ENCODE data around the gene RPS3.
"Not testable (repeated sequence)": the region's sequence is repeated elsewhere in the genome, so short reads cannot be mapped to it uniquely, and the experiment has no call there.

Gene RPS3

GRCh38 chr11:75413146-75413545, 13.8 kb downstream of the RPS3 start:
- not testable (repeated sequence) for H4K8ac ChIP-seq (ENCODE audit: low read length); H3K9ac ChIP-seq (ENCODE audit: low read length); DNase-seq; H3K4ac ChIP-seq (ENCODE audit: low read depth in 1 of 2, low read length in 2 of 2); H3K4me1 ChIP-seq (ENCODE audit: control insufficient read depth, insufficient read depth, low read depth, low read length); H4K91ac ChIP-seq (ENCODE audit: low read length); H2AFZ ChIP-seq (ENCODE audit: low read depth, low read length); H2BK15ac ChIP-seq (ENCODE audit: low read depth, poor library complexity, severe bottlenecking); H2AK5ac ChIP-seq (ENCODE audit: low read length, severe bottlenecking); H2BK12ac ChIP-seq (ENCODE audit: low read length in 2 of 2); H3K27me3 ChIP-seq (ENCODE audit: control insufficient read depth in 1 of 2, insufficient read depth in 1 of 2, low read length in 2 of 2); H3K4me3 ChIP-seq (ENCODE audit: insufficient read depth in 1 of 2, low read depth in 1 of 2, low read length in 2 of 2); H3K23ac ChIP-seq (ENCODE audit: low read length in 2 of 2); H2BK120ac ChIP-seq (ENCODE audit: low read depth, low read length); H3K4me2 ChIP-seq (ENCODE audit: low read length, poor library complexity, severe bottlenecking); H3K9me3 ChIP-seq (ENCODE audit: control insufficient read depth, low read length); H3K18ac ChIP-seq (ENCODE audit: low read depth in 1 of 2, low read length in 2 of 2); H2BK5ac ChIP-seq (ENCODE audit: low read depth, low read length, poor library complexity, severe bottlenecking); H3K27ac ChIP-seq (ENCODE audit: low read length, poor library complexity, severe bottlenecking); H3K14ac ChIP-seq (ENCODE audit: low read length in 2 of 2)
- peaks cover 23% of the 10 kb centered on the region for H3K79me1 ChIP-seq (replicated peaks; ENCODE audit: low read length, poor library complexity, severe bottlenecking)
- peaks cover 50 to 55% of the 10 kb centered on the region in 2 experiments for H3K36me3 ChIP-seq (ENCODE audit: control insufficient read depth in 1 of 2, insufficient read depth in 2 of 2, low read depth in 1 of 2, low read length in 2 of 2)
- 98% methylated on average over 9 of the region's 10 CpGs for WGBS

GRCh38 chr11:75413864-75414263, 14.5 kb downstream of the RPS3 start:
- Histone ChIP-seq H3K18ac (ENCODE audit: low read depth in 1 of 2, low read length in 2 of 2) (no peak overlapping the region), H2BK5ac (ENCODE audit: low read depth, low read length, poor library complexity, severe bottlenecking) (no peak overlapping the region), H3K36me3 (ENCODE audit: control insufficient read depth in 1 of 2, insufficient read depth in 2 of 2, low read depth in 1 of 2, low read length in 2 of 2) (peaks cover 42 to 54% of the 10 kb centered on the region in 2 experiments), H3K4me2 (ENCODE audit: low read length, poor library complexity, severe bottlenecking) (no peak overlapping the region), H3K4ac (ENCODE audit: low read depth in 1 of 2, low read length in 2 of 2) (no peak overlapping the region), H3K14ac (ENCODE audit: low read length in 2 of 2) (no peak overlapping the region), H2AFZ (ENCODE audit: low read depth, low read length) (no peak overlapping the region), H2BK12ac (ENCODE audit: low read length in 2 of 2) (no peak overlapping the region), H2AK5ac (ENCODE audit: low read length, severe bottlenecking) (no peak overlapping the region), H2BK15ac (ENCODE audit: low read depth, poor library complexity, severe bottlenecking) (no peak overlapping the region), H3K79me1 (replicated peaks; ENCODE audit: low read length, poor library complexity, severe bottlenecking) (peaks cover 21% of the 10 kb centered on the region), H3K27me3 (ENCODE audit: control insufficient read depth in 1 of 2, insufficient read depth in 1 of 2, low read length in 2 of 2) (no peaks in the 10 kb centered on the region), H3K9ac (ENCODE audit: low read length) (no peak overlapping the region), H3K4me3 (ENCODE audit: insufficient read depth in 1 of 2, low read depth in 1 of 2, low read length in 2 of 2) (no peak overlapping the region), H2BK120ac (ENCODE audit: low read depth, low read length) (no peak overlapping the region), H3K23ac (ENCODE audit: low read length in 2 of 2) (no peak overlapping the region), H4K91ac (ENCODE audit: low read length) (no peak overlapping the region), H3K9me3 (ENCODE audit: control insufficient read depth, low read length) (no peaks in the 10 kb centered on the region), H3K4me1 (ENCODE audit: control insufficient read depth, insufficient read depth, low read depth, low read length) (peaks cover 9% of the 10 kb centered on the region), H4K8ac (ENCODE audit: low read length) (no peak overlapping the region), H3K27ac (ENCODE audit: low read length, poor library complexity, severe bottlenecking) (no peak overlapping the region)
- DNase-seq = no peak
- WGBS = 84% methylated on average over 2 of the region's 2 CpGs

GRCh38 chr11:75420224-75421034, 21.1 kb downstream of the RPS3 start:
- H3K4me3 ChIP-seq (ENCODE audit: insufficient read depth in 1 of 2, low read depth in 1 of 2, low read length in 2 of 2) = no peak overlapping the region
- no peak overlapping the region for H2BK5ac ChIP-seq (ENCODE audit: low read depth, low read length, poor library complexity, severe bottlenecking)
- H3K27me3 ChIP-seq (ENCODE audit: control insufficient read depth in 1 of 2, insufficient read depth in 1 of 2, low read length in 2 of 2) = no peaks in the 10 kb centered on the region
- H3K14ac ChIP-seq (ENCODE audit: low read length in 2 of 2) = peak overlapping the region in 1 of 2 experiments; percentile 85
- H3K4me1 ChIP-seq (ENCODE audit: control insufficient read depth, insufficient read depth, low read depth, low read length) = peaks cover 11% of the 10 kb centered on the region
- peak overlapping the region; percentile 39 for H2AK5ac ChIP-seq (ENCODE audit: low read length, severe bottlenecking)
- peaks cover 19% of the 10 kb centered on the region for H3K79me1 ChIP-seq (replicated peaks; ENCODE audit: low read length, poor library complexity, severe bottlenecking)
- peaks cover 40 to 55% of the 10 kb centered on the region in 2 experiments for H3K36me3 ChIP-seq (ENCODE audit: control insufficient read depth in 1 of 2, insufficient read depth in 2 of 2, low read depth in 1 of 2, low read length in 2 of 2)
- no peak overlapping the region for H2BK120ac ChIP-seq (ENCODE audit: low read depth, low read length)
- H3K9ac ChIP-seq (ENCODE audit: low read length) = no peak overlapping the region
- H3K4me2 ChIP-seq (ENCODE audit: low read length, poor library complexity, severe bottlenecking) = no peak overlapping the region
- no peak for DNase-seq
- WGBS = 93% methylated on average over 14 of the region's 14 CpGs
- no peak overlapping the region for H2AFZ ChIP-seq (ENCODE audit: low read depth, low read length)
- H3K27ac ChIP-seq (ENCODE audit: low read length, poor library complexity, severe bottlenecking) = no peak overlapping the region
- no peak overlapping the region for H4K91ac ChIP-seq (ENCODE audit: low read length)
- no peak overlapping the region for H2BK15ac ChIP-seq (ENCODE audit: low read depth, poor library complexity, severe bottlenecking)
- H3K4ac ChIP-seq (ENCODE audit: low read depth in 1 of 2, low read length in 2 of 2) = no peak overlapping the region
- H3K9me3 ChIP-seq (ENCODE audit: control insufficient read depth, low read length) = no peaks in the 10 kb centered on the region
- H2BK12ac ChIP-seq (ENCODE audit: low read length in 2 of 2) = peak overlapping the region in 1 of 2 experiments; percentile 64
- peak overlapping the region in 1 of 2 experiments; percentile 42 for H3K18ac ChIP-seq (ENCODE audit: low read depth in 1 of 2, low read length in 2 of 2)
- H3K23ac ChIP-seq (ENCODE audit: low read length in 2 of 2) = peak overlapping the region in 1 of 2 experiments; percentile 68
- no peak overlapping the region for H4K8ac ChIP-seq (ENCODE audit: low read length)

GRCh38 chr11:75421035-75421602, 21.8 kb downstream of the RPS3 start:
- no peak overlapping the region for H3K4me2 ChIP-seq (ENCODE audit: low read length, poor library complexity, severe bottlenecking)
- 91% methylated on average over 11 of the region's 11 CpGs for WGBS
- no peak overlapping the region for H2BK5ac ChIP-seq (ENCODE audit: low read depth, low read length, poor library complexity, severe bottlenecking)
- no peak overlapping the region for H3K18ac ChIP-seq (ENCODE audit: low read depth in 1 of 2, low read length in 2 of 2)
- H2BK15ac ChIP-seq (ENCODE audit: low read depth, poor library complexity, severe bottlenecking) = no peak overlapping the region
- H3K79me1 ChIP-seq (replicated peaks; ENCODE audit: low read length, poor library complexity, severe bottlenecking) = peaks cover 17% of the 10 kb centered on the region
- H2BK120ac ChIP-seq (ENCODE audit: low read depth, low read length) = no peak overlapping the region
- peaks cover 37 to 51% of the 10 kb centered on the region in 2 experiments for H3K36me3 ChIP-seq (ENCODE audit: control insufficient read depth in 1 of 2, insufficient read depth in 2 of 2, low read depth in 1 of 2, low read length in 2 of 2)
- peak overlapping the region in 1 of 2 experiments; percentile 7 for H2BK12ac ChIP-seq (ENCODE audit: low read length in 2 of 2)
- H3K27me3 ChIP-seq (ENCODE audit: control insufficient read depth in 1 of 2, insufficient read depth in 1 of 2, low read length in 2 of 2) = no peaks in the 10 kb centered on the region
- H3K9ac ChIP-seq (ENCODE audit: low read length) = no peak overlapping the region
- H4K8ac ChIP-seq (ENCODE audit: low read length) = no peak overlapping the region
- H3K9me3 ChIP-seq (ENCODE audit: control insufficient read depth, low read length) = no peaks in the 10 kb centered on the region
- no peak overlapping the region for H2AFZ ChIP-seq (ENCODE audit: low read depth, low read length)
- no peak for DNase-seq
- H3K23ac ChIP-seq (ENCODE audit: low read length in 2 of 2) = no peak overlapping the region
- no peak overlapping the region for H4K91ac ChIP-seq (ENCODE audit: low read length)
- H3K4ac ChIP-seq (ENCODE audit: low read depth in 1 of 2, low read length in 2 of 2) = no peak overlapping the region
- no peak overlapping the region for H2AK5ac ChIP-seq (ENCODE audit: low read length, severe bottlenecking)
- H3K4me3 ChIP-seq (ENCODE audit: insufficient read depth in 1 of 2, low read depth in 1 of 2, low read length in 2 of 2) = no peak overlapping the region
- H3K4me1 ChIP-seq (ENCODE audit: control insufficient read depth, insufficient read depth, low read depth, low read length) = peaks cover 11% of the 10 kb centered on the region
- peak overlapping the region in 1 of 2 experiments; percentile 85 for H3K14ac ChIP-seq (ENCODE audit: low read length in 2 of 2)
- no peak overlapping the region for H3K27ac ChIP-seq (ENCODE audit: low read length, poor library complexity, severe bottlenecking)

Measured in mesenchymal stem cell (in vitro differentiated cells and primary cell).